Measurements from ENCODE around the gene SEL1L3.

GRCh38 chr4:25817059-25817681 lies 45.6 kb downstream of the SEL1L3 start:
- TF ChIP-seq CTCF (IDR thresholded peaks at IDR 0.05; ENCODE audit: insufficient read depth, low read length) (no peak), POLR2AphosphoS5 (IDR thresholded peaks at IDR 0.05; ENCODE audit: low read depth) (no peak), GABPA (IDR thresholded peaks at IDR 0.05; ENCODE audit: low read depth) (no peak)
